NOMO-1 treated with dmso at 0.1 percent for 144 hours (cell line): ENCODE results near the gene DCUN1D4.

Experiments
- DNase-seq: peaks from one replicate; lab custom pipeline; 2025; ENCODE audit not compliant: unreplicated experiment; lab: John Stamatoyannopoulos, UW

Gene DCUN1D4

DNA sequence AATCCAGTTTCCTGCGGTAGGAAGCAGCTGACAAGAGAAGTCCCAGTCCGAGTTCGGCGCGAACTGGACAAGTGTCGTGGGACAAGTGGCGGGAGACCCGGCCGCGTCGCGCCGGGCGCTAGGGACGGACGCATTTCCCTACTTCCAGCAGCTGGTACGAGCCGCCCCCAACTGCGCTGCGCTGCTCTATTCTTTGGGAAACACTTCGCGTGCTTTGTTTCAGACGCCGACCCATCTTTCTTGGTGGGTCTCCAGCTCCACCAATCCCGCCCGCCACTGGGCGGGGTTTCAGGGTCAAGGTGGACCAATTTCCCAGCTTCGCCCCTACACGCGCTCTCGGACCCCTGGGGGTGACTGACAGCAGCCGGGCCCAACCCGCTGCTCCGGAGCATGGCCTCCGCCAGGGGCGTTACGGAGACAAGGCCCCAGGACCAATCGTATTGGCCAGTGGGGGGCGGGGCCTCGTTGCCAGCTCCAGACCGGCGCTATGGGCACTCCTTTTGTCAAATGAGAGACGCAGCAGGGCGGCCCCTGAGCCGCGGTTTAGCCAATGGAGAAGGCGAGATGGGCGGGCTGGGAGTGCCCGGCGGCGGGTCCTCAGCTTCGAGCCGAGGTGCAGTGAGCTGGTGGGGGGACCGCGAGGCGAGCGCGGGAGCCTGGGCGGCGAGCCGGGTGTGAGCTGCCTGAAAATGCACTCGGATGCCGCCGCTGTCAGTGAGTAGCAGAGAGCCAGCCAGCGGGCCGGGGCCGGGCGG lies at the start of gene DCUN1D4:
Gene DCUN1D4, plus strand, starts transcription at position 600 of the 755 bp plus-strand sequence. Its CDS starts 90 bp downstream, at position 690.
- peak; percentile 98 for DNase-seq

DNA sequence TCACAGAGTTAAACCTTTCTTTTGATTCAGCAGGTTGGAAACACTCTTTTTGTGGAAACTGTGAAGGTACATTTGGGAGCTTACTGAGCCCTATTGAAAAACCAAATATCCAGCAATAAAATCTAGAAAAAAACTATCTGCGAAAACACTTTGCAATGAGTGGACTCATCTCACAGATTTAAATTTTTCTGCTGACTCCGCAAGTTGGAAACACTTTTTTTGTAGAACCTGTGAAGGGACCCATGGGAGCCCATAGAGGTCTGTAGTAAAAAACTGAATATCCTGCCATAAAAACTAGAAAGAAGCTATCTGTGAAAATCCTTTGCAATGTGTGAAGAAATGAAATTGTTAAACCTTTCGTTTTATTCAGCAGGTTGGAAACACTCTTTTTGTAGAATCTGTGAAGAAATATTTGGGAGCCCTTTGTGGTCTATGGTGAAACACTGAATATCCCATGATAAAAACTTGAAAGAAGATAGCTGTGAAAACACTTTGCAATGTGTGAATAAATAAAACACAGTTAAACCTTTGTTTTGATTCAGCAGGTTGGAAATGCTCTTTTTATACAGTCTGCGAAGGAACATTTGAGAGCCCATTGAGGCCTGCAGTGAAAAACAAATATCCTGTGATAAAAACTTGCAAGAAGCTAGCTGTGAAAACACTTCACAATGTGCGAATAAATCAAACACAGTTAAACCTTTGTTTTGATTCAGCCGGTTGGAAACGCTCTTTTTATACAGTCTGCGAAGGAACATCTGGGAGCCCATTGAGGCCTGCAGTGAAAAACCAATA lies 22.3 kb upstream of the DCUN1D4 start:
- DNase-seq: no peak

GRCh38 chr4:51825341-51825740 lies 17.6 kb upstream of the DCUN1D4 start:
- DNase-seq: no peak

- DNase-seq: no peak
These were observed 12.7 kb upstream of the DCUN1D4 start for GRCh38 chr4:51830156-51830720.

- DNase-seq: no peak
These were observed 11.8 kb upstream of the DCUN1D4 start for GRCh38 chr4:51831133-51831532.

DNA sequence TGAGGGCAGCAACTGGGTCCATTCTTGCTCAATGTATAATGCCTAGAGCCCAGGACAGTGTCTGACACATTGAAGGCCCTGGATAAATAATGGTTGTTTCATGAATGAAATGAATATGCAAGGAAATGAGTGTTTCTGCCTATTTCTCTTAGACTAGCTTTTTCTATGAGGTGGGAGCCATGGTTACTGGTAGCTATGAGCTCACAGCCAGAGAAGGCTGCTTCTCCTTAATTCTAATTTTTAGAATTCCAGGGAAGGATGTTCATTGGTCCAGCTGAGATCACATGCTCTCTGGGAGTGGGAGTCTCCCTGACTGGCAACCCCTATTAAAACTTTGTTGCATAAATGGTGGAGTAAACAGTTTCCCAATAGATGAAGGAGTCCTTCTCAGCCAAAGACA lies 9.7 kb upstream of the DCUN1D4 start:
- DNase-seq: no peak

DNA sequence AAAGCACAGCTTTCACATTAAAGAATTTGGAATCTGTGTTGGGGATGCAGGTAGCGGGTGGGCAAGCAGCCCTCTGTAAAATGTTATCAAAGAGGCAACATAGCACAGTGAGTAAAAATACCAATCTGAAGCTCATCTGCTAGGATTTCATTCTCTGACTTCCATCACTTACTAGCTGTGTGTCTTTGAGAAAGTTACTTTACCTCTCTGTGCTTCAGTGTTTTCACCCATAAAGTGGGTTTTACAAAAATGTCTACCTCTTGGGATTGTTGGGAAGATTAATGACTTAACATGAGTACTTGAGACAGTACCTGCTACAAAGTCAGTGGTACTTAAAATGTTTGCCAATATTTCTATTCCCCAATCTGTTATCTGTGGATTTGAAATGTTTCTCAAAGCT lies 7.9 kb upstream of the DCUN1D4 start:
- DNase-seq: no peak

DNA sequence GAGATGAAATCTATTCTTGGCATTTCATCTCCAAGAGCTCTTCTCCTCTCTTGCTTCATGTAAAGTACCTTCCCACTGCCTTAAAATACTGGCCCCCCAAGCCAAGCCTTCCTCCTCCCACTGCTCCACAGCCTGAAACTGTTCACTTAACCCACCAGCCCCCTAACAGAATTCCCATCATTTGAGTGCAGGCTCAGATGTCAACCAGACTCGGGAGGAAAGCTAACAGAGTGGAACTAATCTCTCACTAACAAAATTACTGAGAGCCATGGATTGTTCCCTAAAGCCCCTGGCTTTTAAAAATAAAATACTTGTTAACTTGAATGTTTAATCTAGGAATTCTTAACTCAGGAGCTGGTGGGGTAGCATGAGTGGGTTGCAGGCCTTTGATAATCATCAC lies 7.1 kb upstream of the DCUN1D4 start:
- DNase-seq: no peak

DNA sequence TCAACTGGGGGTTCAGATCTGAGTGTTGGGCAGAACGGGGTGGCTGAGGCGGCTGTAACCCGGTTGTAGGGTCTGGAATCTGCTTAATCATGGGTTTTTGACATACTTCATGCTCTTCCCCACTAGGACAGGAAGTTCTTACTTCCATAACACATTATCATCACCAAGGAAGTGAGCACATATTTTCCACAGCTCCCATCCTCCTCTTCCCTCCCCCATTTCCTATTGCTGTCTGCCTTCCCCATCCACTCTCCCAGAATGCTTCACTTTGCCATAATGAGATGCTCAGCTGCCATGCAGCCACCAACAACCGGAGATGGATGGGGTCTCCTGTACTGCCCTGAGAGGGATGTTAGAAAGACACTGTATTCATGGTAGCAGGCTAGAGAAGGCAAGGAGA lies 6.4 kb upstream of the DCUN1D4 start:
- no peak for DNase-seq

GRCh38 chr4:51840781-51841180 lies 2.2 kb upstream of the DCUN1D4 start:
- no peak for DNase-seq

DNA sequence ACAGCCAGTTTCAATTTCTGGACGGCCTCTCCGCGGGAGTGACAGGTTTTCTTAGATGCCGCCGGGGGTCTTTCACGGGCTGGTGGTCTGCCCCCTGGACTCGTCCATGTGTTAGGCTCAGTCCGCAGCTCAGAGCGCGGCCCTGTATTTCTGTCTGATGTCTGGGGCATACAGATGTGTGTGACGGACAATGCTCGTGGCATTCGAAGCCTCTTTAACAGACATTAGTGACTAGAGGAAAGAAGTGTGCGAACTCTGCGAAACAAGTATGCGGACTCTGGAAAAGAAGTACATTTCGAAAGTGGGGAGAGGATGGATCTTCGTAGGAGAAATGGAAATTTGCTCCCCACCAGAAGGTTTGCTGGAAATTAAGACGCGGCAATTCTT lies 793 bp upstream of the DCUN1D4 start:
- no peak for DNase-seq

DNA sequence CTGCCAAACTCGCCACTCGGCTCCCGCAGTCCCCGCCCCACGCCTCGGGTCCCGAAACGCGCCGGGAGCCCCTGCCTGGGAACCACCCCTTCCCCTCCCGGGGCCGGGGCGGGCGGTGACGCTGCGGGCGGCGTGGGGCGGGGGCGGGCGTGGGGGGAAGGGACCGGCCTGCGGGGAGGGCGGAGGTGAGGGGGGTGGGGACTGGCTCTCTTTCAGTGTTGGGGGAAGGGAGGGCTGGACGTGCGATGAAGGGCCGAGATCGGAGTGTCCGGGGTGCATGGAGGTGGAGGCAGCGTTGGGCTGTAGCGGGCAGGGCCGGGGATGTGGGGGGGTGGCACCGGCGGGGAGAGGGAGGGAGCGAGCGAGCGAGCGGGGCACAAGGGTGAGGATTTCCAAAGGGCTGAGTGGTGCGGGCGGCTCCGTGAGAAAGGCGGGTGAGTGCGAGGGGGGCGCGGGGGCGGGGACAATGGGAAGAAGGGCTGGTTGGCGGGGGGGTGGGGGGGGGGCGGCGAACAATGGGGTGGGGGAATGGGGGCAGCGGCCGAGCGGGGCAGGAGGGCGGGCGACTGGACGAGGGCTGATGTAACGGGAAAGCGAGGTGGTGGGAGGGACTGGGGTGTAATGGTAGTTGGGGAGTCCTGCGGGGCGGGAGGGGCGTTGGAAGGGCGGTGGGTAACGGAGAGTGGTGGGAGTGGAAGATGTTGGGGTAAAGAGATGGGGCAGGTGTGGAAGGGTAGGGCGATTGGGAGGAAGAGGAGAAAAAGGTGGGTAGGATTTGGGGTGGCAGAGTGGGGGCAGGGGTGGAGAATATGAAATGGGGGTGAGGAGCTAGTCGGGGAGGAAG lies 578 bp downstream of the DCUN1D4 start:
- DNase-seq: no peak

- DNase-seq: peak; percentile 60
These were observed 1.5 kb downstream of the DCUN1D4 start for GRCh38 chr4:51844153-51845054.

DNA sequence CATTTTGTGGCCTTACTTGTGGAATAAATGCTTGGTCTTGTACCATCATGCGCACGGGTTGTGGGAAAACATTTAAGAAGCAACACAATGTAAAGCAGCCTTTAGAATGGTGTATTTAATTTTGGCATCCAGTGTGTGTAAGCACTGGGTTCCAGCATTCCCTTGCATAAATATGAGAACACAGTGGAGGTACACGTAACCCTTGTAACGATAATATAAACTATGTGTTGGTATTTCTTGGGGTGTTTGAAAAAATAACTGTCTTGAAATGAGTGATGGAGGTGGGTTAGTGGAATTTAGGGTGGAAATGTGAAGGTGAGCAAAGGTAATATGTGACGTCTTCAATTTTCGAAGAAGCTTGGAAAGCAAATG lies 2.1 kb downstream of the DCUN1D4 start:
- no peak for DNase-seq

GRCh38 chr4:51845711-51846110 lies 2.8 kb downstream of the DCUN1D4 start:
- DNase-seq: no peak

DNA sequence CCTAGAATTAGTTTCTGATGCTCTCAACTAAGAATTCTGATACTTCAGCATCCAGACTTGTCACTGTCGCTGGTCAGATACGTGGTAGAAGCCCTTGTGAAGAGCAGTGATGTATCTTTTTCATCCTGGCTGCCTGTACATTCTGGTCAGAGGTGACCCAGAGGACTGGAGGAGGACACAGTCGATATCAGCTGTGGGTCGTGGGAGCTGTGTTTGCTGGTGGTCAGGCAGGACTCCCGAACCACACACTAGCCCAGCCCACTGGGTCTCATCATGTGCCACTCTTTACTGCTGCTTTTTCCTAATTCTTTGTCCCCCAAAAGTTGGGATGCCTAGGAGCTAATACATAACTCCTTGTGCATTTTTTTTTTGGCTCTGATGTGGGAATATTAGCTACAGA lies 6.5 kb downstream of the DCUN1D4 start:
- DNase-seq: no peak

- no peak for DNase-seq
These were observed 7.3 kb downstream of the DCUN1D4 start for GRCh38 chr4:51850294-51850693.

DNA sequence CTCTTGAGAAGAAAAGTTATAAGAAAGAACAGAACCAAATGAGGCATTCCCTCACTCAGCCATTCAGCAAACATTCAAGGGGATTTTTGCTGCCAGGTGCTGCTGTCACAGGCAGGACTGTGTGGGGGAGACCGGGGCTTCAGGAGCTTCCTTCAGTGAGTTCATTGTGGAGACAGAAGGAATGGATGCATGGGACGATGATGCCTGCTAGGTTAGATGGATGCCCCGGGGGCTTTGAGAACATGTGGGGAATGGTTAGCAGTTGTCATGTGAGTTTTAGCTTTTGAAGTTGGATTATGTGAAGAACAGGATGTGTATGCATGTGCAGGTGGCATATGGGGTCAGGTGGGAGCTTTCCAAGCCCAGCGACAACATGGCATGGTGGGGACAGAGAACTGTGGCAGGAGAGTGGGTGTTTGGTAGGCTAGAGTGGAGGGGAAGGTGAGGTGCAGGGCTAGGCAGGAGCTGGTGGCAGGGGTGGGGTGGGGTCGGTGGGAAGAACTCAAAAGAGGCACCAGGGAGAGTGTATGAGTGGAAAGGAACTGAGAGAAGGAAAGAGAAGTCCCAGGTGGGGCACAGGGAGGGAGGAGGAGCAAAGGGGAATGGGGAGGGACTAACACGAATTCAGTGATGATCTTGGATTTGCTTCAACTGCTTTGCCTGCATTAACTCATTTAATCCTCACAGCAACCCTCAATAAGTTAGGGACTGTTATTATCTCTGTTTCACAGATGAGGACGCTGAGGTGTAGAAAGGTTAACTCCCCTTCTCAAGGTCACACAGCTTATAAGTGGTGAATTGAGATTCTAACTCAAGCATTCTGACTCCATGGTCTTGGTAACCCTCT lies 8.4 kb downstream of the DCUN1D4 start:
- no peak for DNase-seq

DNA sequence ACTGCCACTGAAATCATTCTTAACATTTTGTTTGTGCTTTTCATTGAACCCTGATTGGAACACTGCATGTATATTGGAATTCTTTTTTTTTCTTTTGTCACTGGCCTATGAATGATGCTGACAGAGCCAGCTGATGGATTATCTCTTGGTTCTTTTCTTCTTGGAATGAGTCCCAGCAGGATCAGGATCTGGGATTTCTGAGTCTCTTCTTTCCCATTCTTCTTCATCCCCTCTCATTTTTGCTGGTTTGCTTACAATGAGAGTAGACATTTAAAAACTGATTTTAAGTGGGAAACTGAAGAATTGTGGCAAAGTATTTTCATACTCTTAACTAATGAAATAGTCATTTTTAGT lies 9.0 kb downstream of the DCUN1D4 start:
- DNase-seq: no peak
